K562 (cell line): ENCODE data around the gene B3GALT6.

ENCODE experiments used
- DPF2 ChIP-seq: fragments of 450-650 bp; IDR thresholded peaks from 2 replicates; pipeline ENCODE4 v1.6.1; 2016
- EZH2 ChIP-seq: IDR thresholded peaks from 2 replicates; pipeline ENCODE4 v1.6.1; 2012; ENCODE audit warnings: low read depth, mild to moderate bottlenecking, inconsistent platforms, low read length, borderline replicate concordance
- STAG1 ChIP-seq: sonication (generic); formaldehyde crosslinking; IDR thresholded peaks from 2 replicates; pipeline ENCODE4 v1.5.0; 2020; ENCODE audit warnings: missing genetic modification reagents, borderline replicate concordance
- ZBTB7A ChIP-seq: IDR thresholded peaks from 2 replicates; pipeline ENCODE4 v1.6.1; 2011; ENCODE audit warnings: low read depth, mild to moderate bottlenecking, low read length, moderate library complexity, borderline replicate concordance; ENCODE audit not compliant: control insufficient read depth
- ZNF184 ChIP-seq: sonication (generic); formaldehyde crosslinking; IDR thresholded peaks from 2 replicates; pipeline ENCODE4 v1.5.0; 2020; ENCODE audit warnings: missing genetic modification reagents
- TF ChIP-seq, protein P1 (sequence below): sonication (generic); formaldehyde crosslinking; IDR thresholded peaks from 2 replicates; pipeline ENCODE4 v1.8.1; 2023; ENCODE audit warnings: mild to moderate bottlenecking, missing genetic modification reagents, moderate library complexity
- TF ChIP-seq, protein P2 (sequence below): sonication (generic); formaldehyde crosslinking; IDR thresholded peaks from 2 replicates; pipeline ENCODE4 v1.8.0; 2022; ENCODE audit warnings: mild to moderate bottlenecking, missing genetic modification reagents
- TF ChIP-seq, protein P3 (sequence below), 3 experiments: IDR thresholded peaks in 2 of 3; conservative IDR thresholded peaks in 1 of 3; 2 replicates each; pipeline ENCODE4 v1.5.1; 2011 to 2012; ENCODE audit warnings: low read length in 3 of 3, mild to moderate bottlenecking in 3 of 3, control low read depth in 2 of 3, improper control_type of control experiment in 1 of 3, inconsistent platforms in 1 of 3, low read depth in 1 of 3, mixed read lengths in 1 of 3, moderate library complexity in 1 of 3; ENCODE audit not compliant: insufficient read depth in 2 of 3
- TF ChIP-seq, protein P4 (sequence below): IDR thresholded peaks from 3 replicates; pipeline ENCODE4 v1.6.1; 2011; ENCODE audit warnings: borderline replicate concordance, mild to moderate bottlenecking, moderate library complexity; ENCODE audit not compliant: insufficient read length; ENCODE audit errors: extremely low read depth
- TF ChIP-seq, protein P5 (sequence below): fragments of 450-650 bp; formaldehyde crosslinking; IDR thresholded peaks from 2 replicates; pipeline ENCODE4 v1.4.0; 2020; ENCODE audit warnings: mild to moderate bottlenecking, mixed read lengths
- TF ChIP-seq, protein P6 (sequence below): sonication (generic); formaldehyde crosslinking; IDR thresholded peaks from 2 replicates; pipeline ENCODE4 v1.8.1; 2022; ENCODE audit warnings: missing genetic modification reagents
- TF ChIP-seq, protein P7 (sequence below): fragments of 250-450 bp; sonication (Bioruptor Pico); IDR thresholded peaks from 2 replicates; pipeline ENCODE4 v1.8.0; 2022; ENCODE audit warnings: inconsistent platforms, mild to moderate bottlenecking, moderate library complexity, borderline replicate concordance

DNA sequence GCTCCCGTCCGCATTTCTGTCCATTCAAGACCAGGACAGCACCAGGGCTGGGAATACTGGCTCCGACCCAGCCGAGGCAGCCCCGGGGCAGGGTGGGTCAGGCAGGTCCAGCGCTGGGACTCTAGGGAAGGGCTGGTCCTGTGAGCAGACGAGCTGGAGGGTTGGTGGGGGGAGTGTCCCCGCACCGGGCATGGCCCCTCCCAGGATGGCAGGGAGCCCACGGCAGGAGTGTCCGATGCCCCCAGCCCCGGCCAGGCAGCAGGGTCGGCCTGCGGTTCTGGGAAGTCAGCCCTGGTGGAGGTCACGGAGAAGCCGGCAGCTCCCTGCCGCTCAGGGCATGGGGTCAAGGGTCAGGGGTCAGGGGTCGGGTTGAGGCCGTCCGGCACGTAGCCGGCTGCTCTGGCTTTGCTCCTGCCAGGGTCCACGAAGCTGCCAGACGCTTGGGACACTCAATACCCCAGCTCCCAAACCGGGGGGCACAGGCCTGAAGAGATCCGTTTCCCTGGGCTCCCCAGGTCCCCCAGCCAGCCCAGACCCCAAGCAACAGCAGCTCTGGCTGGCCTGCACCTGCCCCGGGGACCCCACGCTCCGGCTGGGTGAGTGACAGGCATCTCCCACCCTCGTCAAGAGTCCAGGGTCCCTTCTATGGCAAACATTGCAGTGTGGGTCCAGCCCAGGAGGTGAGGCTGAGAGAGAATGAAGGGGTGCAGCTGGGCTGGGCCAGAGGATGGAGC lies 7.7 kb downstream of the B3GALT6 start:
- TF ChIP-seq EZH2 (no peak), DPF2 (no peak), ZBTB7A (peak; percentile 81), ZNF184 (CRISPR knock-in tag) (no peak), STAG1 (CRISPR knock-in tag) (no peak)
- TF ChIP-seq, protein P1, sequence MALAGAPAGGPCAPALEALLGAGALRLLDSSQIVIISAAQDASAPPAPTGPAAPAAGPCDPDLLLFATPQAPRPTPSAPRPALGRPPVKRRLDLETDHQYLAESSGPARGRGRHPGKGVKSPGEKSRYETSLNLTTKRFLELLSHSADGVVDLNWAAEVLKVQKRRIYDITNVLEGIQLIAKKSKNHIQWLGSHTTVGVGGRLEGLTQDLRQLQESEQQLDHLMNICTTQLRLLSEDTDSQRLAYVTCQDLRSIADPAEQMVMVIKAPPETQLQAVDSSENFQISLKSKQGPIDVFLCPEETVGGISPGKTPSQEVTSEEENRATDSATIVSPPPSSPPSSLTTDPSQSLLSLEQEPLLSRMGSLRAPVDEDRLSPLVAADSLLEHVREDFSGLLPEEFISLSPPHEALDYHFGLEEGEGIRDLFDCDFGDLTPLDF (CRISPR knock-in tag) = no peak
- TF ChIP-seq, protein P2, sequence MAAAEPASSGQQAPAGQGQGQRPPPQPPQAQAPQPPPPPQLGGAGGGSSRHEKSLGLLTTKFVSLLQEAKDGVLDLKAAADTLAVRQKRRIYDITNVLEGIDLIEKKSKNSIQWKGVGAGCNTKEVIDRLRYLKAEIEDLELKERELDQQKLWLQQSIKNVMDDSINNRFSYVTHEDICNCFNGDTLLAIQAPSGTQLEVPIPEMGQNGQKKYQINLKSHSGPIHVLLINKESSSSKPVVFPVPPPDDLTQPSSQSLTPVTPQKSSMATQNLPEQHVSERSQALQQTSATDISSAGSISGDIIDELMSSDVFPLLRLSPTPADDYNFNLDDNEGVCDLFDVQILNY (CRISPR knock-in tag) = no peak
- TF ChIP-seq, protein P3, sequence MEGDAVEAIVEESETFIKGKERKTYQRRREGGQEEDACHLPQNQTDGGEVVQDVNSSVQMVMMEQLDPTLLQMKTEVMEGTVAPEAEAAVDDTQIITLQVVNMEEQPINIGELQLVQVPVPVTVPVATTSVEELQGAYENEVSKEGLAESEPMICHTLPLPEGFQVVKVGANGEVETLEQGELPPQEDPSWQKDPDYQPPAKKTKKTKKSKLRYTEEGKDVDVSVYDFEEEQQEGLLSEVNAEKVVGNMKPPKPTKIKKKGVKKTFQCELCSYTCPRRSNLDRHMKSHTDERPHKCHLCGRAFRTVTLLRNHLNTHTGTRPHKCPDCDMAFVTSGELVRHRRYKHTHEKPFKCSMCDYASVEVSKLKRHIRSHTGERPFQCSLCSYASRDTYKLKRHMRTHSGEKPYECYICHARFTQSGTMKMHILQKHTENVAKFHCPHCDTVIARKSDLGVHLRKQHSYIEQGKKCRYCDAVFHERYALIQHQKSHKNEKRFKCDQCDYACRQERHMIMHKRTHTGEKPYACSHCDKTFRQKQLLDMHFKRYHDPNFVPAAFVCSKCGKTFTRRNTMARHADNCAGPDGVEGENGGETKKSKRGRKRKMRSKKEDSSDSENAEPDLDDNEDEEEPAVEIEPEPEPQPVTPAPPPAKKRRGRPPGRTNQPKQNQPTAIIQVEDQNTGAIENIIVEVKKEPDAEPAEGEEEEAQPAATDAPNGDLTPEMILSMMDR (IDR thresholded peaks at IDR 0.05 in 2 of 3, conservative IDR thresholded peaks at IDR 0.05 in 1 of 3; ENCODE audit: insufficient read depth in 2 of 3, low read depth in 1 of 3, low read length in 3 of 3) = no peak
- TF ChIP-seq, protein P4, sequence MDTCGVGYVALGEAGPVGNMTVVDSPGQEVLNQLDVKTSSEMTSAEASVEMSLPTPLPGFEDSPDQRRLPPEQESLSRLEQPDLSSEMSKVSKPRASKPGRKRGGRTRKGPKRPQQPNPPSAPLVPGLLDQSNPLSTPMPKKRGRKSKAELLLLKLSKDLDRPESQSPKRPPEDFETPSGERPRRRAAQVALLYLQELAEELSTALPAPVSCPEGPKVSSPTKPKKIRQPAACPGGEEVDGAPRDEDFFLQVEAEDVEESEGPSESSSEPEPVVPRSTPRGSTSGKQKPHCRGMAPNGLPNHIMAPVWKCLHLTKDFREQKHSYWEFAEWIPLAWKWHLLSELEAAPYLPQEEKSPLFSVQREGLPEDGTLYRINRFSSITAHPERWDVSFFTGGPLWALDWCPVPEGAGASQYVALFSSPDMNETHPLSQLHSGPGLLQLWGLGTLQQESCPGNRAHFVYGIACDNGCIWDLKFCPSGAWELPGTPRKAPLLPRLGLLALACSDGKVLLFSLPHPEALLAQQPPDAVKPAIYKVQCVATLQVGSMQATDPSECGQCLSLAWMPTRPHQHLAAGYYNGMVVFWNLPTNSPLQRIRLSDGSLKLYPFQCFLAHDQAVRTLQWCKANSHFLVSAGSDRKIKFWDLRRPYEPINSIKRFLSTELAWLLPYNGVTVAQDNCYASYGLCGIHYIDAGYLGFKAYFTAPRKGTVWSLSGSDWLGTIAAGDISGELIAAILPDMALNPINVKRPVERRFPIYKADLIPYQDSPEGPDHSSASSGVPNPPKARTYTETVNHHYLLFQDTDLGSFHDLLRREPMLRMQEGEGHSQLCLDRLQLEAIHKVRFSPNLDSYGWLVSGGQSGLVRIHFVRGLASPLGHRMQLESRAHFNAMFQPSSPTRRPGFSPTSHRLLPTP = no peak
- TF ChIP-seq, protein P5, sequence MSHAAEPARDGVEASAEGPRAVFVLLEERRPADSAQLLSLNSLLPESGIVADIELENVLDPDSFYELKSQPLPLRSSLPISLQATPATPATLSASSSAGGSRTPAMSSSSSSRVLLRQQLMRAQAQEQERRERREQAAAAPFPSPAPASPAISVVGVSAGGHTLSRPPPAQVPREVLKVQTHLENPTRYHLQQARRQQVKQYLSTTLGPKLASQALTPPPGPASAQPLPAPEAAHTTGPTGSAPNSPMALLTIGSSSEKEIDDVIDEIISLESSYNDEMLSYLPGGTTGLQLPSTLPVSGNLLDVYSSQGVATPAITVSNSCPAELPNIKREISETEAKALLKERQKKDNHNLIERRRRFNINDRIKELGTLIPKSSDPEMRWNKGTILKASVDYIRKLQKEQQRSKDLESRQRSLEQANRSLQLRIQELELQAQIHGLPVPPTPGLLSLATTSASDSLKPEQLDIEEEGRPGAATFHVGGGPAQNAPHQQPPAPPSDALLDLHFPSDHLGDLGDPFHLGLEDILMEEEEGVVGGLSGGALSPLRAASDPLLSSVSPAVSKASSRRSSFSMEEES (CRISPR knock-in tag) = no peak
- TF ChIP-seq, protein P6, sequence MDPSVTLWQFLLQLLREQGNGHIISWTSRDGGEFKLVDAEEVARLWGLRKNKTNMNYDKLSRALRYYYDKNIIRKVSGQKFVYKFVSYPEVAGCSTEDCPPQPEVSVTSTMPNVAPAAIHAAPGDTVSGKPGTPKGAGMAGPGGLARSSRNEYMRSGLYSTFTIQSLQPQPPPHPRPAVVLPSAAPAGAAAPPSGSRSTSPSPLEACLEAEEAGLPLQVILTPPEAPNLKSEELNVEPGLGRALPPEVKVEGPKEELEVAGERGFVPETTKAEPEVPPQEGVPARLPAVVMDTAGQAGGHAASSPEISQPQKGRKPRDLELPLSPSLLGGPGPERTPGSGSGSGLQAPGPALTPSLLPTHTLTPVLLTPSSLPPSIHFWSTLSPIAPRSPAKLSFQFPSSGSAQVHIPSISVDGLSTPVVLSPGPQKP (CRISPR knock-in tag) = no peak
- TF ChIP-seq, protein P7, sequence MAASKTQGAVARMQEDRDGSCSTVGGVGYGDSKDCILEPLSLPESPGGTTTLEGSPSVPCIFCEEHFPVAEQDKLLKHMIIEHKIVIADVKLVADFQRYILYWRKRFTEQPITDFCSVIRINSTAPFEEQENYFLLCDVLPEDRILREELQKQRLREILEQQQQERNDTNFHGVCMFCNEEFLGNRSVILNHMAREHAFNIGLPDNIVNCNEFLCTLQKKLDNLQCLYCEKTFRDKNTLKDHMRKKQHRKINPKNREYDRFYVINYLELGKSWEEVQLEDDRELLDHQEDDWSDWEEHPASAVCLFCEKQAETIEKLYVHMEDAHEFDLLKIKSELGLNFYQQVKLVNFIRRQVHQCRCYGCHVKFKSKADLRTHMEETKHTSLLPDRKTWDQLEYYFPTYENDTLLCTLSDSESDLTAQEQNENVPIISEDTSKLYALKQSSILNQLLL (CRISPR knock-in tag) = no peak
